GM18867 (cell line): ENCODE results near the gene CHID1.

Experiments used
- ATAC-seq: cut with Tn5 transposase; IDR thresholded peaks from one replicate; pipeline ENCODE4 v1.9.1; 2021; ENCODE audit warnings: mild to moderate bottlenecking, moderate library complexity; ENCODE audit not compliant: unreplicated experiment

CHID1 gene

DNA sequence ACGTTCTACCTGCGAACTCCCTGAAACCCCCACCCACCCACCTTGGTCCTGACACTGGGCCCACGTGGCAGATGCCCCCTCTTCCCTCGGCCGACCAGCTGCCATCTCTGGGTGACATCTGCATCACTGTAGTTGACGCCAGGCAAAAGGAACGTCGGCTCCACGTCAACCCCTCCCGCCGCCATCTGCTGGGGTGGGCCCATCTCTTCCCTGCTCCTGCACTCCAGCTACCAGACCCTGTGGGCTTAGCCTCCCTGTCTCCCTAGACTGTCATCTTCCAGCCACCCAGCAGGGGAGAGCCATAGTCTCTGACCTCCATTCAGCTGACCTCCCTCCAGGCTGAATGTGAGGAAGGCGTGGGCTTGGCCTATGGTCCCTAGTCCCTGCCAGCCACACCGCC is 21.4 kb downstream of the CHID1 start:
- ATAC-seq = no peak

DNA sequence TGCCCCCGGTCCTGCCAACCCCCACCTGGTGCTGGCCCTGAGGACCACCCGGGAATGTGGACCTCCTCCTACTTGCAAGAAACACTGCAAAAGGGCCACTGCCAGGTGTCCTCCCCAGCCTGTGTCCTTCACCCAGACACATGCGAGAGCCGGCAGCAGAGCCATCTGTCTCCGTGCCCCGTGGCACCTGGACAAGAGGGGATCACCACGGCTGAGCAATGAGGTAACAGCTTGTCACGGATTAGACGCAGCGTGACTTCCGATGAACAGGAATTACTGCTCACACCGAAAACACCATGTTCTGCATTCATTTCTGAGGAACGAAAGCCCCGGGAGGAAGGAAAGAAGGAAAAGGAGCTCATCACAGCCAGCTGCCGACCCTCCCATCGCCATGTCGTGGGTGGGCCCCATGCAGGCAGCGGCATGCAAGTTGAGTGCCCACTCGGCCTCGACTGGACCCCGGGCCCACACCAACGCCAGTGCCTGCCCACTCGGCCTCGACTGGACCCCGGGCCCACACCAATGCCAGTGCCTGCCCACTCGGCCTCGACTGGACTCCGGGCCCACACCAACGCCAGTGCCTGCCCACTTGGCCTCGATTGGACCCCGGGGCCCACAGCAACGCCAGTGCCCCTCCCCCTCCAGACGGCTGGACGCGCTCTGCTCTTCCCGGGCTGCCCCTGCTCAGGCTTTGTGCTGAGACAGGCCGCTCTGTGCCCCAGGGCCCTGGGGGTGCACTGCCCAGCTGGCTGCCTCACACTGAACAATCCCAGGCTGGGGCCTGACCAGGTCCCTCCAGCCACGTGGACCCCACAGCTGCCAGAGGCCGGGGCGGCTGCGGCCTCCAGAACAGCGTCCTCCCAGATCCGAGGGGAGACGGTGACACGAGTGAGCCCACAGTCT is 22.0 kb downstream of the CHID1 start:
- no peak for ATAC-seq

DNA sequence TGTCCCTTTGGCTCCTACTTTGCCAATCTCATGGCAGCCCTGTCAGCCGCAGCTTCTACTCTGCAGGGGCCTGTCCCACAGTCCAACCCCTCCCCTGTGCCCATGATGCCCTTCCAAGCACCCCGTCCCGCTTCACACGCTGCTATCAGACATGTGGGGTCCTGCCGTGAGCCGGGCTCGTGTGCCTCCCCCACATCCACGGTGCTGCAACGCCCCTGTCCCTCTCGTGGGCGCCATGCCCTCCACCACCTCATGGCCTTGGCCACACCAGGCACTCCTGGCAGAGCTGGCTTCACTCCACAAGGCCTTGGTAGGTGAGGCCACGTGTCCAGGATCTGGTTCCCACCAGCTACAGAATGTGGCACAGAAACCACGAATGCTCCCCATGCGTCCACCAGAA is 23.0 kb downstream of the CHID1 start:
- no peak for ATAC-seq

DNA sequence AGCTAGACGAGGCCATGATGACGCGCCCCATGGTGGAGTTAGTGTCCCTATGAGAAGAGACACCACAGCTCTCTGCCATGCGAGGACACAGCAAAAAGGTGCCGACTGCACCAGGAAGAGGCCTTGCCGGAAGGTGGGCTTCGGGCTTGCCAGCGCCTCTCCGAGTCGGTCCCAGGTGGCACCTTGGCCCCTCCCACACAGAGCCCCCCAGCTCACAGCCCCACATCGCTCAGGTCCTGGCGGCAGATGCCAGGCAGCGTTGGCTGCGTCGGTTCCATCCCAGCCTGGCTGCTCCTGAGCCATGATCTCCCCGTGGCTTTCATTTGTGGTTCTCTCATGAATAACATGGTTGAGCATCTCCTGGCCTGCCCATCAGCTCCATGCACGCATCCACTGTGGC is 24.0 kb downstream of the CHID1 start:
- no peak for ATAC-seq

DNA sequence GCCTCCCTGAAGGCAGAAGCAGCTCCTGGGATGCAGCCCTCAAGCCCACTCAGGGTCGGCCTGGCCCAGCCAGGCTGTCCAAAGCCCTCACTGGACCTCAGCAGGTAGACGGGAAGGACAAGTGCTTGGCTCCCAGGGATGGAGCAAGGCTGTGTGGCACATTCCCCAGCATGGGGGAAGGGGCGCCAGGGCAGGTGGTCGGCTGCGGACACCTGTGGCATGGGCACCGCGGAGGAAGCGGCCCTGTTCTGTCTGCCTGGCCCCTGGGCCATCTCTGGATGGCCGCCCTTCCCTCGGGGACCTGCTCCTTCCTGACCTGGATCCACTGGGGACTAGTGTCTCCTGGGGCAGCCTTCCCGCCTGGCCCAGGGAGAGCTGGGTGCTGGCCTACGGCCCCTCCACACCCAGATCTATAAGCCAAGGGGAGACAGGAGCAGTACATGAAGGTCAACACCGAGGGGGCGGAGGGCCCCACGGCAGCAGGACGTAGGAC is 26.0 kb downstream of the CHID1 start:
- ATAC-seq = no peak

DNA sequence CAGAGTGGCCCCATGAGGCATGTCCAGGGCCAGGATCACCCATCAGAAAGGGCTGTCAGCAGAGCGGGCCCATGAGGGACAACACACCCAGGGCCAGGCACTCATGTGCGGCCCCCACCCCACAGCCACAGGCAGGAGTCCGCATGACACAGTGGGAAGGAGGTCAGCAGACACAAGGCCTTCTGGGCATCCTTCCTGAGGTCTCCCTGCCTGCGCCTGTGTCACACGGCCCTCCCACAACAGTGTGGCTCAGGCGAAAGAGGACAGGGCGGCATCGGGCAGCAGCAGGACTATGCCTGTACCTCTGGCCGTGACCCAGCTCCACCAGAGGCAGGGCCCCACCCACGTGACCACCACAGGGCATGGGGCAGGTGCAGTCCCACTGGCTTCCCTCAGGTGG is 27.1 kb downstream of the CHID1 start:
- no peak for ATAC-seq

DNA sequence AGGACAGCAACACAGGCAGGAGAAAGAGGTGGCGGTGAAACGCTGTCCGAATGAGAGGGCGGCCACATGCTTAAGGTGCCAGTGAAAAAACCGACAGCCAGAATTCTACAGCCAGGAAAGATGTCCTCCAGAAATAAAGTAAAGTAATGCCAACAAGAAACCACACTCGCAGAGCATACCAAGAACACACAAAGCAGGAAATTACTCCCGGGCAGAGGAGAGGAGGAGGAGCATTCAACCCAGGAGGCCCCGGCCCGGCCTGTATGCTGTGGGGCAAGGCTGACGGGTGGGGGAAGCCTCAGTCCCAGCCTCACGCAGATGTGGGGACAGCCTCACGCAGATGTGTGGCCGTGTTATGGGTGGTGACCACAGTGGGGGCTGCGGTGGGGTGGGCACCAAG is 28.0 kb downstream of the CHID1 start:
- no peak for ATAC-seq

DNA sequence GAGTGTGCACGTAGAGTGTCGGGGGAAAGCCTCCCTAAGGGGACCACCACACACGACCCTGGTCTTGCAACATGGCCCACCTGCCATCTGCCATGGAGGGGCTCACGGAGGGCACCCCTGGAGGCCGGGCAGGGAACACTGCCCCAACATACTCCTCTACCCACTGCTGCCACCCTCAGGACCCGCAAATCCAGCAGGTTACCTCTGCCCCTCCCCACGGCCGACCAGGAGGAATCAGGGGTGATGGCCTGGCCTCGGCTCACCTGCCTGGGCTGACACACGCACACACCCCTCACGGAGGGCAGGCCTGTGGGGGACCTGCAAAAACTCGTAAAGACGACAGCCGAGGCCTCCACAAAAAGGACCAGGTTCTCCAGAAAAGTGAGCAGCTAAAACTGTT is 30.2 kb downstream of the CHID1 start:
- no peak for ATAC-seq

DNA sequence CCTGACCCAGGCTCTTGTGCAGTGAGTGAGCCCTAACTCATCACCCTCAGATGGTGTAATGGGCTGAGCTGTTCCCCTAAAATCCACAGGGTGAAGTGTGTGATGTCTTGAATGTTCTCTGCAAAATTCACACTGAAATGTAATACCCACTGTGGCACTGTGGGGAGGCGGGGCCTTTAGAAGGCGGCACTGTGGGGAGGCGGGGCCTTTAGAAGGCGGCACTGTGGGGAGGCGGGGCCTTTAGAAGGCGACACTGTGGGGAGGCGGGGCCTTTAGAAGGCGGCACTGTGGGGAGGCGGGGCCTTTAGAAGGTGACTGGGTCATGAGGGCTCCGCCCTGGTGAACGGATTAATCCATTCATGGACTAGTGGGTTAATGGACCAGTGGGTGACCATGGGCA is 33.0 kb downstream of the CHID1 start:
- ATAC-seq = no peak

DNA sequence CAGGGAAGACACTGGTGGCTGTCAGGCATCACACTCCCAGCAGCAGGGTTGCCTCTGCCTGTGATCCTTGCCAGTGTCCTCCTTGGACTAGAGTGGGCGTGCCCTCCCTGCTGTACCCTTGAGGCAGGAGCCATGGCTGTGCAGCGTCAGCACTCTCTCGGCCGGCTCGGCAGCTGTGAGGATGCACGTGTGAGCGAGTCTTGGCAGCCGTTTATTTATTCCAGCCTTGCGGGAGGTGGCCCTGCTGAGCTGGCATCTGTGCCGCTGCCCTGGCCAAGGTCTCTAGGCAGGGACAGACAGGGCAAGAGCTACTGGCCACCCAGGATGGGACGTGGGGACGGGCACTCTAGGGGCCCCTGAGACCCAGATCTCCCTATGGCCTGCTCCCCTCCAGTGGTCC is 34.1 kb downstream of the CHID1 start:
- no peak for ATAC-seq

DNA sequence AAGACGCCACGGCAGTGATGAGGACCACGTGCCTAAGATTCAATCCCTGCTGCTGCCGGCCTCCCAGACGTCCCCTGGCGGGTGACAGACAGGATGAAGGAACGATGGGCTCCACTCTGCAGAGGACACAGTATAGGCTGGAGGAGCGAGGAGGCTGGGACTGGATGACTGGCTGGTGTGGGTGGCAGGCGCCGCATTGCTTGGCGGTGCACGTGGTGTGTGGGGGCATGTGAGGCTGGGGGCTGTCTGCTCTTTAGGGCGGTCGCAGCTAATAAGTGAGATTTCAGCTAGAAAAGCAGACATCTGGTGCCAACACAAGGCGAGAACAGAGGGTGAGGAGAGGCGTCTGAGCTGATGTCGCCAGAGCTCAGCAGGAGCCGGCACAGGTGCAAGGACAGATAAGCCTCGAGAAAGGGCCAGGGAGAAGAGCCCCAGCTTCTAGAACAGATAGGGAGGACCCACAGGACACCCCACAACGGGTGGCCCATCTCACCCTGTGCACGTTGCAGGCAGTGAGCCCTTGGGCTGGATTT is 34.8 kb downstream of the CHID1 start:
- no peak for ATAC-seq

DNA sequence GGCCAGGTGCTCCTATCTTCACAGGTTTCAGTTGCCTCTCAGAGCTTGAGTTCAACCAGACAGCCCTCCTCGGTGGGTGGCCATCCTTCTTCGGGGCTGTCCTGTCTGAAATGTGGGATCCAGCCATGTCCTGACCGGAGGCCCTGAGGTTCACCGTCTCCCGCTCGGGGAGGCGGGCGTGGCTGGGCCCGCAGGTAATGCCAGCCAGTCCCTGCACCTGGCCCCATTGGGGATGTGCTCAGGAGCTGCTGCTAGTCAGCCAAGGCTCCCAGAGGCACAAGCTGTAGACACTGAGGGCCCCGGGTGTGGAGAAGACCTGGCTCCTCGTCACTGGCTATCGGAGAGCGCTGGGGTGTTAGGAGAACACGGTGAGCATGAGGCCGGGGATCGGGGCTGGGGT is 35.4 kb downstream of the CHID1 start:
- no peak for ATAC-seq

DNA sequence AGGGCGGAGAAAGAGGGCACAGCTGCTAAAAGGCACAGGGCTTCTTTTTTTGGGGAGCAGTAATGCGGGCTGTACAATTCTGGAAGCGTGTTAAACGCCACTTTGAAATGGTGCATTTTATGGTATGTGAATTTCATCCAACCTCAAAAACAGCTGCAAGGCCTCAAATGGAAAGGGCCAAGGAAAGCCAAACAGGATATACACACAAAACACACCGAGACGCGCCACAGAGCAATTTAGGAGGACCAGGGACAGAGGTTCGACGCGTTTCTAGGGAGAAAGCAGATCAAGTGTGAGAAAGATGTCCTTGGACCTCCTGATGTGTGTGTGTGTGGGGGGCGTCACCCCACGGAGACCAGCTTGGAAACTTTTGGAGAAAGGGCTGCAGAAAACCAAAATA is 36.9 kb downstream of the CHID1 start:
- no peak for ATAC-seq

DNA sequence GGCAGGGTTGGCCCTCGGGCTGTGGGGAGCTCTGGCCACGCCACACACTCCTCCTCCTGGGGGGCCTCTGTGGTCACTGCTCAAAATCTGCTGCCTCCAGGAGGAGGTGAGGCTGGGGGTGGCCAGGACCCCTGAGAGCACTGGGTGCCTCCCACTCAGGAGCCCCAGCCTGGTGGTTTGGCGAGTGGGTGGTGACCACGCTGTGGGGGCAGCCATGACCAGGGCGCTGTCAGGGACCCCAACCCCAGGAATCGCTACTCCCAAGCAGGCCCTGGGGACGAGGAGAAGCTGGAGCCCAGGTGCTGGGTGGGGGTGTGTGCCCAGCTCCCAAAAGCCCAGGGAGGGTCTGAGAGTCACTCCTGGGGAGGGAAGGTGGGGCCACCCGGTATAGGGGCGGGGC is 37.8 kb downstream of the CHID1 start:
- ATAC-seq = no peak

DNA sequence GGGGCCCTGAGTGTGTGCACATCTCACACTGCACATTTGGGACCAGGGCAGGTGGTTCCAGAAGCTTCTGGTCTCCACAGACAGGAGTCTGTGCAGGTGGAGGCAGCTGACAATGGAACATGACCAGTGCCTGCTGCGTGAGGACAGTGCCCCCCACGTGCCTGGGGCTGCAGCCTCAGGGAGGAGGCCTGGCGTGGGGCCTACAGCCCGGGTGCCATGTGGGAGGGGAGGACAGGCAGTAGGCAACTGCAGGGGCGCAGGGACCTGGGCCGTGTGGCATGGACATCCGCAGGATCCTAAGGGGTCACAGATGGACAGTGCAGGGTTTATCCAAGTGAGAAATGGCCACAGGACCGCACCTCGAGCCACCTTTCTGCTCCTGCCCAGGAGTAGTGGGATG is 39.1 kb downstream of the CHID1 start:
- ATAC-seq = no peak

DNA sequence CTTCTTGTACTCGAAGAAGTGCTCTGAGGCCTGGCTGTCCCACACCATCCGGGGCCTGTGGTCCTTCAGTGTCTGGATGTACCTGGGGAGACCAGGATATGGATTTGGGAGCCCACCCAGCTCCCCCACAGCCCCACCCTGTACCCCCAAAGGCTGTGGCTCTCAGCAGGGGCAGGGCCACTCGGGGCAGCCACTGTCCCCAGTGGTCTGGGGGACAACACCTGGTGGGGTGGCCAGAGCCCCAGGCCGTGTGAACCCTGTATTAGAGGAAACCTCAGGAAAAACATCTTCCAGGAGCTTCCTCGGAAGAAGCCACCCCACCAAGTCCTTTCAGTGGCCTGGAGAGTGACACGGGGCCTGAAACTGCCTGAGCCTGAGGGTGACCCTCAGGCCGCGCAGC is 40.2 kb downstream of the CHID1 start:
- ATAC-seq = no peak

DNA sequence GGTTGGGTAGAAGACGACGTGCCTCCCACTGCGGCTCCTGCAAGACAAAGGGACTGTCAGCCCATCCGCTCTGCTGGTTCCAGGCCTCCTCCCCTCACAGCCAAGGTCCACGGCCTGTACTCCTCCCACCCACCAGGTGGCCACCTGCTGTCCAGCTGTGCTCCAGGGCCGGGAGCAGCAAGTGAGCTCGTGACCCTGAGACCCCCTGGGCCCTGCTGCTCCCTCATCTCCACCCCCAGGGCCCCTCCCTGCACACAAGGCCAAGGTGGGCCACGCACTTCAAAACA is 40.5 kb downstream of the CHID1 start:
- ATAC-seq = no peak

DNA sequence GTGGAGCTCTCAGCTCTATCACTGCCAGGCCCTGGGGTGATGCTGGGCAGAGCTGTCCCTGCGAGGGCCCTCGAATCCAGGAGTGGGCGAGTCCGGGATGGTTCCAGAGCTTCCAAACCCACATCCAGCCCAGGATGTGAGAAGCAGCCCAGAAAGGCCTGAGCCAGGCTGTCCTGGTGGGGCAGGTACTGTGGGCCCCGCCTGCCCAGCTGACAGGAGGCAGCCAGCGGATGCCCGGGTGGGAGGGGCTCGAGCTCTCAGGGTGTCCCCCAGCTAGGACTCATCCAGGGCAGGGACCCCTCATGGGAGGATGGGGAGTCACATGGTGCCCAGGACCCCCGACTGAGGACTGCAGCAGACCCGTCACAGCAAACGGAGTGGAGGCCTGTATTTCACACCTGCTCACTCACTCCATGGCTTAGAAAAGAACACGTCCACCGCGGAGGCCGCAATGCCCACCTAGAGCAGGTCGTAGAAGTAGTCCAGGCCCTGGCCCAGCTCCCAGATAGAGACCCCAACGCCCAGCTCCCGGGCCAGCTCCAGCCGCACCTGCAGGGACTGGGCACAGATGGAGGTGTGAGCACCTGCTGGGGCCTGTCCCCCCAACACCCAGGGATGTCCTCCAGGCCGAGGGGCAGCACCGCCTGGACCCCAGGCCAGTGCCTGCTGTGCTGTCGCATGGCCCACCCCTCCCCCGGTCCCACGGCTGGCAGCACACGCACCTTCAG is 41.0 kb downstream of the CHID1 start:
- ATAC-seq = no peak

DNA sequence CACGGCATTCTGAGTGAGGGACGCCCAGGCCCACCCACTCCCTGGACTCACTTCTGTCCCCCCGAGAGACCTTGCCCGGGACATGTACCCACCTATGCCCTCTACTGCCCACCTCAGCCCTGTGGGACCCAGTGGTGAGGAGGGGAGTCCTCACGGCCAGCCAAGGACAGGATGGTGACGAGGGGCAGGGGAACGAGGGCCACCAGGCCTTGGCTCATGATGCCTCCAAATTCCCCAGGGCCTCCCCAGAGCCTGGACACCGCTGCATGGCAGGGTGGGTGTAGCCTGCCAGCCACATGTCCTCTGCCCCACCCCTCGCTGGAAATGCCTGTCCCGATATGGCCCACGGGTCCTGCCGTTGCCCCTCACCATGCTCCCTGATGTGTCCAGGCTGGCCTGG is 41.8 kb downstream of the CHID1 start:
- ATAC-seq = no peak

DNA sequence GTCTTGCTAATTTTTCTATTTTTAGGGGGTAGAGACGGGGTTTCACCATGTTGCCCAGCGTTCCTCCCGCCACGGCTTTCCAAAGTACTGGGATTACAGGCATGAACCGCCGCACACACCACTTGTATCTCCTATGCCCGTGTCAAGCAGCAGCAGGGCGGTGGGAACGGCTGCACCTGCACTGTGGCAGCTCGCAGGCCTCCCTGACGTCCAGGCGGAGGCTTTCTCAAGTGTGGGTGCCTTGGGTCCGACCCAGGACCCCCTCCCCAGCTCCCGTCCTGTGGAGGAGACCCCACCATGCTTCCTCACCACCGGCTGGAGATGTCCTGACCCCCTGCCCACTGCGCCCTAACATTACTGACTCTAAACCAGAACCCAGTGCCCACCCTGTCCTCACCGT is 42.2 kb downstream of the CHID1 start:
- no peak for ATAC-seq

DNA sequence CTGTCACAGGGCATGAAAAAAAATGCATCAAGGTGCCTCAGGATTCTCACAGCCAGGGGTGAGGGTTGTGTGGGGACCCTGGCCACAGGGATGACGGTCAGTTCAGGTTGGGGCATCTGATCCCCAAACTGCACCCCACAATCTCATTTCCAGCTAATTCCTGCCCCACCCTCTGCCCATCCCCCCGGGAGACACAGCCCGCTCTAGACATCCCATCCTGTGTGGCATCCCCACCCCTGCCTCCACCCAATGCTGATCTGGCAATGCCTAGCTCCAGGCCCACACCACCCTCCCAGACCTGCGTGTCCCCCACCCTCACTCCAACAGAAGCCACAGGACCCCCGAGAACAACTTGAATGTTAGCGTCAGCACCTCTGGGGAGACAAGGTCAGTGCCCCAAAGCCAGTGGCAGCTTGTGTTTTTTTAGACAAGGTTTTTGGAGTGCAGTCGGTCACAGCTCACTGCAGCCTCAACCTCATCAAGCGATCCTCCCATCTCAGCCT is 42.7 kb downstream of the CHID1 start:
- no peak for ATAC-seq

DNA sequence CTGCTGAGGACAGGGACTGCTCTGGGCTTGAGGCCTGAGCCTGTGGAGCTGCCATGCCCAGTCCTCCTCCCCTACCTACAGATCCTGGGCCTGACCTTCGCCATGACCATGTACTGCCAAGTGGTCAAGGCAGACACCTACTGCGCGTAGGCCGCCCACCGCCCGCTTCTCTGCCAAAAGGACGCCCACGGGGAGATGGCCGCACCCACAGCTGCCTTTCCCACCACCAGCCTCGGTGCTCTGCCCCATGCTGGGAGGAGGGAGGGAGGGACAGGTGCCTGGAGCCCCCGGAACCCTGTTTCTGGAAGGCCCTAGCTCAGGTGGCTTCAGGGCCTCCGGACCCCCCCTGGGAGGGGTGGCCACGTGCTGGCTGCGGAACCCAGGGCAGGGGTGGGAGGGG is 44.1 kb downstream of the CHID1 start:
- no peak for ATAC-seq
